Ramos (cell line): ENCODE data around the gene BNIP1.

Experiments used
- in situ Hi-C: fragments of 300-500 bp; cut with MboI; formaldehyde crosslinking; loops from one replicate; pipeline ENCODE4 v1.14.3; 2022; ENCODE audit warnings: low sequenced_read_pairs; ENCODE audit not compliant: unreplicated experiment

BNIP1 gene

DNA sequence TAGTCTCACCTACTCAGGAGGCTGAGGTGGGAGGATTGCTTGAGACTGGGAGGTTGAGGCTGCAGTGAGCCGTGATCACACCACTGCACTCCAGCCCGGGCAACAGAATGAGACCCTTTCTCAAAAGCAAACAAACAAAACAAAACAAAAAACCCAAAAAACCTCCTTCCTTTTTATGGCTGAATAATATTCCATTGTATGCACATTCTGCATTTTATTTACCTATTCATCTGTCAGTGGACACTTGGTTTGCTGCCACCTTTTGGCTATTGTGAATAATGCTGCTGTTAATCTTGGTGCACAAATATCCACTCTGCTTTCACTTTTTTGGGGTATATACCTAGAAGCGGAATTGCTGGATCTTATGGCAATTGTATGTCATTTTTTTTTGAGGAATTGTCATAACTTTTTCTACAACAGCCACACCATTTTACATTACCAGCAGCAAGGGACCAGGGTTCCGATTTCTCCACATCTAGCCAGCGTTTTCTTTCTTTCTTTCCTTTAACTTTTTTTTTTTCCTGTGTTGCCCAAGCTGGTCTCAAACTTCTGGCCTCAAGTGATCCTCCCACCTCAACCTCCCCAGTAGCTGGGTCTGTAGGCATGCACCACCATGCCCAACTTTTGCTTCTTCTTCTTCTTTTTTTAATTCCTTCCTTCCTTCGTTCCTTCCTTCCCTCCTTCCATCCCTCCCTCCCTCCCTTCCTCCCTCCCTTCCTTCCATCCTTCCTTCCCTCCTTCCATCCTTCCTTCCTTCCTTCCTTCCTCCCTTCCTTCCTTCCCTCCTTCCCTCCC, 60.1 kb downstream of the BNIP1 start:
- in situ Hi-C loops = no loop called here

DNA sequence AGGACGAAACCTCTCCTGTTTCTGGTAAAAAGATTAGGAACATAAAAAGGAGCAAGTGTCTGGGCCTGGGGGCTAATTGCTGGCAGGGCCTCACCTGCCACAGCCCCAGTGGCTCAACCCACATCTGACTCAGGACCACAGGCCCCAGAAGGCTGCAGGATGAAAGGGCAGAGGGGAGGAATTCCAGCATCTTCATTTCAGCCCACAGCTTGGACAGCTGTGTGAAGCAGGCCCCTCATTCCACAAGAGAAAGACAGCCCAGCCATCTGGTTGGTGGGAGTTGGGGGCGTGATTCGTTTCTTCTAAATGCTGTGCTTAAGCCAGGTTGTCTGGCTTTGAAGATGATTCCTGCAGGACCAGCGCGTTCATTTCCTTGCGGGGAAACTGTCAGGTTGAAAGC, 61.6 kb downstream of the BNIP1 start:
- in situ Hi-C loops = no loop called here

DNA sequence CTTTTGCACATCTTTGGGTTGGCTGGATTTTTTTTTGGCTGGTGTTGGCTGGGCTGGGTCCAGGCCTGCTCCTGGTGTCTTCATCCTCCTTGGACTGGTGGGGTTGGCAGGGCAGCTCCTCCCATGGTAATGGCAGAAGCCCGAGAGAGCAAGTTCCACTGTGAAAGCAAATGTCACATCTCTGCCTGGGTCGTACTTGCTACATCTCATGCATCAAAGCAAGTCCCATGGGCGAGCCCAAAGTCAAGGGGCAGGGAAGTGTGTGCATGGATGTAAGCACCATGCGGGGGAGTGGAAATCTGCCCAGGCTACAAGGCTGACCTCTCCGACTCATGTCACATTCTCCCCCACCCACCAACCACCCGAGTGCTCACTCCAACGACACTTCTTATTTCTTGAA, 64.0 kb downstream of the BNIP1 start:
- in situ Hi-C loops = no loop called here

GRCh38 chr5:173210877-173211276, 66.5 kb downstream of the BNIP1 start:
- in situ Hi-C loops = no loop called here

GRCh38 chr5:173211284-173211683, 67.0 kb downstream of the BNIP1 start:
- in situ Hi-C loops = no loop called here

GRCh38 chr5:173213236-173213933, 69.1 kb downstream of the BNIP1 start:
- in situ Hi-C loops = no loop called here
